HCT116 (cell line): ENCODE results near the gene GPBAR1. TPM values are rescaled to one million over a fixed set of nuclear protein-coding genes. Genes with fewer than 3 reads are reported as not detected.

Source experiments
- ATAC-seq: fragments of 200-7000 bp; cut with Tn5 transposase; 2 replicates; pipeline ENCODE4 v1.9.1; 2020; ENCODE audit warnings: mild to moderate bottlenecking, moderate library complexity
- BruUV-seq: library from RNA; stranded (reverse); fragments of 400-500 nt; replicated peaks from 2 replicates; lab custom pipeline; 2021; lab: Mats Ljungman, UMichigan
- CTCF ChIA-PET: fragments of 300-600 bp; sonication (Branson Sonifier 250); formaldehyde crosslinking; loops from one replicate; lab custom pipeline; 2021; ENCODE audit warnings: antibody characterized with exemption; lab: Charles Lee
- POLR2A ChIA-PET: fragments of 300-600, 350-600 bp; sonication (Branson Sonifier 250); formaldehyde crosslinking; loops from one replicate; lab custom pipeline; 2021; ENCODE audit warnings: antibody characterized with exemption; lab: Charles Lee
- RAD21 ChIA-PET, 2 experiments: fragments of 300-600 bp; sonication (Branson Sonifier 250); formaldehyde crosslinking; loops; one replicate each; lab custom pipeline; 2023; ENCODE audit warnings: low total read pairs in 2 of 2; ENCODE audit not compliant: uncharacterized antibody in 2 of 2, unreplicated experiment in 2 of 2, low non-redundant PET in 1 of 2; lab: Charles Lee
- DNase-seq: peaks from one replicate; pipeline ENCODE4 v3.0.0-alpha.2; 2010; ENCODE audit warnings: low read depth, low spot score
- H2AFZ ChIP-seq: fragments of 200-600 bp; shearing (Covaris generic), sonication (generic); 2 replicates; pipeline ENCODE4 v1.6.1; 2017; ENCODE audit warnings: low read depth, mixed run types, mixed read lengths, antibody characterized with exemption, low read length; ENCODE audit not compliant: poor library complexity, severe bottlenecking
- H3K27ac ChIP-seq: 2 replicates; pipeline ENCODE4 v1.5.1; 2012; ENCODE audit warnings: low read depth, low read length
- H3K27me3 ChIP-seq: fragments of 200-600 bp; sonication (generic); 2 replicates; pipeline ENCODE4 v1.6.1; 2016; ENCODE audit warnings: mixed run types, low read length, mixed read lengths; ENCODE audit not compliant: insufficient read depth
- H3K36me3 ChIP-seq, 2 experiments: fragments of 200-500 bp in 1 of 2; fragments of 200-600 bp in 1 of 2; sonication (Bioruptor generic) in 1 of 2; sonication (generic) in 1 of 2; 2 replicates each; pipeline versions ENCODE4 v1.5.1 to v1.6.1; 2014 to 2016; ENCODE audit warnings: low read length in 2 of 2, inconsistent platforms in 1 of 2, mixed read lengths in 1 of 2, mixed run types in 1 of 2; ENCODE audit not compliant: insufficient read depth in 2 of 2, control insufficient read depth in 1 of 2
- H3K4me1 ChIP-seq, 2 experiments: fragments of 200-600 bp in 1 of 2; sonication (generic) in 1 of 2; 2 replicates each; pipeline versions ENCODE4 v1.5.1 to v1.6.1; 2012 to 2017; ENCODE audit warnings: low read length in 2 of 2, inconsistent platforms in 1 of 2, mild to moderate bottlenecking in 1 of 2, mixed read lengths in 1 of 2, mixed run types in 1 of 2, moderate library complexity in 1 of 2; ENCODE audit not compliant: insufficient read depth in 2 of 2, control insufficient read depth in 1 of 2
- H3K4me2 ChIP-seq: fragments of 200-600 bp; sonication (generic); 2 replicates; pipeline ENCODE4 v1.6.1; 2017; ENCODE audit warnings: mixed run types, low read length, mixed read lengths
- H3K4me3 ChIP-seq, 2 experiments: fragments of 200-600 bp in 1 of 2; sonication (generic) in 1 of 2; replicated peaks in 1 of 2; 2 replicates each; pipeline ENCODE4 v1.5.1; 2011 to 2016; ENCODE audit warnings: low read length in 2 of 2, control low read depth in 1 of 2, low read depth in 1 of 2, mild to moderate bottlenecking in 1 of 2, mixed read lengths in 1 of 2, mixed run types in 1 of 2
- H3K79me2 ChIP-seq: fragments of 200-600 bp; sonication (generic); 2 replicates; pipeline ENCODE4 v1.6.1; 2017; ENCODE audit warnings: mild to moderate bottlenecking, mixed run types, low read length, moderate library complexity, mixed read lengths; ENCODE audit not compliant: insufficient read depth
- H3K9ac ChIP-seq: fragments of 200-600 bp; sonication (generic); 2 replicates; pipeline ENCODE4 v1.6.1; 2016; ENCODE audit warnings: low read length, mixed read lengths
- H3K9me2 ChIP-seq: fragments of 200-600 bp; sonication (generic), shearing (Covaris generic); 2 replicates; pipeline ENCODE4 v1.6.1; 2017; ENCODE audit warnings: mixed run types, mild to moderate bottlenecking, moderate library complexity; ENCODE audit not compliant: insufficient read depth
- H3K9me3 ChIP-seq, 2 experiments: fragments of 200-500 bp in 1 of 2; fragments of 200-600 bp in 1 of 2; sonication (Bioruptor generic) in 1 of 2; sonication (generic) in 1 of 2; 2 replicates each; pipeline ENCODE4 v1.6.1; 2014 to 2017; ENCODE audit warnings: low read length in 2 of 2, mixed read lengths in 2 of 2, inconsistent platforms in 1 of 2, low read depth in 1 of 2, mild to moderate bottlenecking in 1 of 2, mixed run types in 1 of 2, moderate library complexity in 1 of 2; ENCODE audit not compliant: control insufficient read depth in 1 of 2, insufficient read depth in 1 of 2
- H4K20me1 ChIP-seq: fragments of 200-600 bp; sonication (generic), shearing (Covaris generic); 2 replicates; pipeline ENCODE4 v1.6.1; 2017; ENCODE audit warnings: mixed run types, mild to moderate bottlenecking, moderate library complexity; ENCODE audit not compliant: insufficient read depth
- CBX3 ChIP-seq: IDR thresholded peaks from 2 replicates; pipeline ENCODE4 v1.6.1; 2012; ENCODE audit warnings: low read depth
- ELF1 ChIP-seq: IDR thresholded peaks from 2 replicates; pipeline ENCODE4 v1.6.1; 2012; ENCODE audit warnings: low read depth, borderline replicate concordance
- EZH2 ChIP-seq: fragments of 200-600 bp; sonication (generic); IDR thresholded peaks from 2 replicates; pipeline ENCODE4 v1.6.1; 2017; ENCODE audit warnings: antibody characterized with exemption, mixed run types
- EZH2phosphoT487 ChIP-seq: fragments of 200-600 bp; IDR thresholded peaks from 2 replicates; pipeline ENCODE4 v1.6.1; 2018; ENCODE audit warnings: antibody characterized with exemption, borderline replicate concordance
- FOSL1 ChIP-seq: IDR thresholded peaks from 2 replicates; pipeline ENCODE4 v1.6.1; 2012; ENCODE audit warnings: low read depth
- POLR2AphosphoS5 ChIP-seq: IDR thresholded peaks from 2 replicates; pipeline ENCODE4 v1.6.1; 2011; ENCODE audit warnings: mild to moderate bottlenecking, low read depth, low read length, moderate library complexity
- RAD21 ChIP-seq: IDR thresholded peaks from 2 replicates; pipeline ENCODE4 v1.6.1; 2012; ENCODE audit warnings: low read depth, mild to moderate bottlenecking
- SIN3A ChIP-seq: IDR thresholded peaks from 2 replicates; pipeline ENCODE4 v1.6.1; 2012; ENCODE audit warnings: low read depth
- SP1 ChIP-seq: IDR thresholded peaks from 2 replicates; pipeline ENCODE4 v1.6.1; 2012; ENCODE audit warnings: low read depth
- SRF ChIP-seq: IDR thresholded peaks from 2 replicates; pipeline ENCODE4 v1.6.1; 2012; ENCODE audit warnings: low read depth
- TCF7L2 ChIP-seq: IDR thresholded peaks from 2 replicates; pipeline ENCODE4 v1.7.0; 2011; ENCODE audit warnings: borderline replicate concordance, inconsistent platforms; ENCODE audit not compliant: insufficient read depth, insufficient read length; ENCODE audit errors: extremely low read depth
- YY1 ChIP-seq: IDR thresholded peaks from 2 replicates; pipeline ENCODE4 v1.6.1; 2011; ENCODE audit warnings: low read length, low read depth, moderate library complexity, mild to moderate bottlenecking; ENCODE audit not compliant: insufficient replicate concordance; ENCODE audit errors: extremely low read depth
- ZNF274 ChIP-seq: fragments of 200-500 bp; sonication (Bioruptor generic); IDR thresholded peaks from 2 replicates; pipeline ENCODE4 v1.6.1; 2014; ENCODE audit warnings: mild to moderate bottlenecking, low read depth, low read length, inconsistent platforms
- intact Hi-C: fragments of 100-400 bp; cut with micrococcal nuclease; formaldehyde crosslinking; loops from 2 replicates; pipeline ENCODE4 v1.10.0; 2022
- total RNA-seq: library from RNA; stranded (reverse); gene quantifications from one replicate; pipeline ENCODE4 v1.2.1, GENCODE V29; 2021; ENCODE audit not compliant: unreplicated experiment
- TF ChIP-seq, protein P1 (sequence below): IDR thresholded peaks from 2 replicates; pipeline ENCODE4 v1.6.1; 2012
- TF ChIP-seq, protein P2 (sequence below): IDR thresholded peaks from 2 replicates; pipeline ENCODE4 v1.6.1; 2012; ENCODE audit warnings: low read depth
- TF ChIP-seq, protein P3 (sequence below): IDR thresholded peaks from 2 replicates; pipeline ENCODE4 v1.6.1; 2011; ENCODE audit warnings: mild to moderate bottlenecking, low read length, moderate library complexity; ENCODE audit not compliant: insufficient replicate concordance; ENCODE audit errors: extremely low read depth

Gene GPBAR1
- total RNA-seq, 1 experiment from 2014 or later = 0.27 TPM

DNA sequence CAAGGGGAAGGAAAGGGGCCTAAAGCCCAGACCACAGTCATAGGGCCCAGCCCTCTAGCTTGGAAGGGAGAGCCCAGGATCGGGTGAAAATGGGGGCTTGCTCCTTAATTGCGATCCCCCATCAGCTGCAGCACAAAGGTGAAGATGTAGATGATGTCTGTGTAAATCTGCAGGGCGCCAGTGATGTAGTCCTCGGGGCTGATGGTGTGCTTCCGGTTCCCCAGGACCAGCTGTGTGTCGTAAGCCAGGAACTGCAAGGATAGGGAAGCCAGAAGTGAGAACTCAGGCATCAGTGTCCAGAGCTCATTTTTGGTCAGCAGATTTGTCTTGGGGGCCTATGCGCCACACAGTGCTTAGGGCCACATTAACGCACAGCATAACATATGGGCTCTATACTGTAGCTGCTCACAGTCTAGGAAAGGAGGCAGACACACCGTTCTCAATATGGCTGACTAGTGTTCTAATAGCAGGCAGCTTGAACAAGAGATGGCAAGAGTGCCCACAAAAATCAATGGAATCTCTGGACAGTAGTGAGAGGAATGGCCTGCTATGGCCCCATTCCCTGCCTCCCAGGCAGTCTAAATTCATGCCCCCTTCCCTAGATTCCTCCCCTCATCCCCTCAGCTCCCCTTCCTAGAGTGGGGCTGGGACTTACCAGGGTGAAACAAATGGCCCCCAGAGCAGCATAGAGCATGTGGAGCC lies 14.7 kb downstream of the GPBAR1 start:
- no peak overlapping the region for H3K9ac ChIP-seq
- TF ChIP-seq, protein P1, sequence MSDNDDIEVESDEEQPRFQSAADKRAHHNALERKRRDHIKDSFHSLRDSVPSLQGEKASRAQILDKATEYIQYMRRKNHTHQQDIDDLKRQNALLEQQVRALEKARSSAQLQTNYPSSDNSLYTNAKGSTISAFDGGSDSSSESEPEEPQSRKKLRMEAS = no peak
- TF ChIP-seq, protein P2, sequence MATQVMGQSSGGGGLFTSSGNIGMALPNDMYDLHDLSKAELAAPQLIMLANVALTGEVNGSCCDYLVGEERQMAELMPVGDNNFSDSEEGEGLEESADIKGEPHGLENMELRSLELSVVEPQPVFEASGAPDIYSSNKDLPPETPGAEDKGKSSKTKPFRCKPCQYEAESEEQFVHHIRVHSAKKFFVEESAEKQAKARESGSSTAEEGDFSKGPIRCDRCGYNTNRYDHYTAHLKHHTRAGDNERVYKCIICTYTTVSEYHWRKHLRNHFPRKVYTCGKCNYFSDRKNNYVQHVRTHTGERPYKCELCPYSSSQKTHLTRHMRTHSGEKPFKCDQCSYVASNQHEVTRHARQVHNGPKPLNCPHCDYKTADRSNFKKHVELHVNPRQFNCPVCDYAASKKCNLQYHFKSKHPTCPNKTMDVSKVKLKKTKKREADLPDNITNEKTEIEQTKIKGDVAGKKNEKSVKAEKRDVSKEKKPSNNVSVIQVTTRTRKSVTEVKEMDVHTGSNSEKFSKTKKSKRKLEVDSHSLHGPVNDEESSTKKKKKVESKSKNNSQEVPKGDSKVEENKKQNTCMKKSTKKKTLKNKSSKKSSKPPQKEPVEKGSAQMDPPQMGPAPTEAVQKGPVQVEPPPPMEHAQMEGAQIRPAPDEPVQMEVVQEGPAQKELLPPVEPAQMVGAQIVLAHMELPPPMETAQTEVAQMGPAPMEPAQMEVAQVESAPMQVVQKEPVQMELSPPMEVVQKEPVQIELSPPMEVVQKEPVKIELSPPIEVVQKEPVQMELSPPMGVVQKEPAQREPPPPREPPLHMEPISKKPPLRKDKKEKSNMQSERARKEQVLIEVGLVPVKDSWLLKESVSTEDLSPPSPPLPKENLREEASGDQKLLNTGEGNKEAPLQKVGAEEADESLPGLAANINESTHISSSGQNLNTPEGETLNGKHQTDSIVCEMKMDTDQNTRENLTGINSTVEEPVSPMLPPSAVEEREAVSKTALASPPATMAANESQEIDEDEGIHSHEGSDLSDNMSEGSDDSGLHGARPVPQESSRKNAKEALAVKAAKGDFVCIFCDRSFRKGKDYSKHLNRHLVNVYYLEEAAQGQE = no peak
- no peak for TF ChIP-seq FOSL1
- no peak for TF ChIP-seq EZH2phosphoT487
- TF ChIP-seq CBX3 = no peak
- TF ChIP-seq ZNF274 = no peak
- no peak for TF ChIP-seq EZH2
- no peak for TF ChIP-seq YY1
- TF ChIP-seq, protein P3, sequence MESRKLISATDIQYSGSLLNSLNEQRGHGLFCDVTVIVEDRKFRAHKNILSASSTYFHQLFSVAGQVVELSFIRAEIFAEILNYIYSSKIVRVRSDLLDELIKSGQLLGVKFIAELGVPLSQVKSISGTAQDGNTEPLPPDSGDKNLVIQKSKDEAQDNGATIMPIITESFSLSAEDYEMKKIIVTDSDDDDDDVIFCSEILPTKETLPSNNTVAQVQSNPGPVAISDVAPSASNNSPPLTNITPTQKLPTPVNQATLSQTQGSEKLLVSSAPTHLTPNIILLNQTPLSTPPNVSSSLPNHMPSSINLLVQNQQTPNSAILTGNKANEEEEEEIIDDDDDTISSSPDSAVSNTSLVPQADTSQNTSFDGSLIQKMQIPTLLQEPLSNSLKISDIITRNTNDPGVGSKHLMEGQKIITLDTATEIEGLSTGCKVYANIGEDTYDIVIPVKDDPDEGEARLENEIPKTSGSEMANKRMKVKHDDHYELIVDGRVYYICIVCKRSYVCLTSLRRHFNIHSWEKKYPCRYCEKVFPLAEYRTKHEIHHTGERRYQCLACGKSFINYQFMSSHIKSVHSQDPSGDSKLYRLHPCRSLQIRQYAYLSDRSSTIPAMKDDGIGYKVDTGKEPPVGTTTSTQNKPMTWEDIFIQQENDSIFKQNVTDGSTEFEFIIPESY = no peak
- no peak for TF ChIP-seq RAD21
- no peak for TF ChIP-seq ELF1
- no peak for TF ChIP-seq SP1
- TF ChIP-seq TCF7L2 = no peak
- no peak for TF ChIP-seq SIN3A
- no peak for TF ChIP-seq POLR2AphosphoS5
- TF ChIP-seq SRF = no peak
- TF ChIP-seq, all 23 proteins: peak for 0
- Histone ChIP-seq H3K4me3 (no peak overlapping the region), H3K36me3 (peaks cover 36 to 51% of the 10 kb centered on the region in 2 experiments; a peak in 3 of 4 replicates), H4K20me1 (no peaks in the 10 kb centered on the region), H3K9me2 (no peaks in the 10 kb centered on the region), H3K9me3 (no peaks in the 10 kb centered on the region), H3K4me2 (no peak overlapping the region), H3K79me2 (peaks cover 12% of the 10 kb centered on the region; the same call in 1 of the 2 replicates), H3K27me3 (no peaks in the 10 kb centered on the region), H3K4me1 (peaks cover 13 to 22% of the 10 kb centered on the region in 2 experiments), H3K27ac (no peak overlapping the region), H2AFZ (no peak overlapping the region)
- ATAC-seq (no peak), DNase-seq (no peak)
- POLR2A ChIA-PET = interaction anchor here (3.0 kb wide), 1 partner anchor 12 kb away, joined by 10 read pairs; no protein-coding TSS in a partner anchor
- no TSS peak for BruUV-seq
- RAD21 ChIA-PET = no interaction called here
- CTCF ChIA-PET = interaction anchor here (0.7 kb wide), 1 partner anchor 12 kb away, joined by 4 read pairs; no protein-coding TSS in a partner anchor
- intact Hi-C loops = no loop called here
